Fibroblast of the aortic adventitia (primary cell): ENCODE results near the gene PTAFR. TPM values are rescaled to one million over a fixed set of nuclear protein-coding genes. Genes with fewer than 3 reads are reported as not detected.

Source experiments
- DNase-seq: peaks from one replicate; pipeline ENCODE4 v3.0.0-alpha.2; 2010; ENCODE audit warnings: low read depth
- H3K4me3 ChIP-seq: 2 replicates; pipeline ENCODE4 v1.5.1; 2011; ENCODE audit warnings: low read depth, mild to moderate bottlenecking, control low read depth, low read length, moderate library complexity
- CTCF ChIP-seq: IDR thresholded peaks from 2 replicates; pipeline ENCODE4 v1.5.1; 2011; ENCODE audit warnings: mild to moderate bottlenecking, low read length, control low read depth, inconsistent platforms; ENCODE audit not compliant: insufficient read depth
- total RNA-seq: library from RNA; depleted of rRNA; stranded (reverse); fragments of >200 nt; gene quantifications from 2 replicates; pipeline ENCODE4 v1.2.3, GENCODE V29; 2012; ENCODE audit warnings: low replicate concordance

The PTAFR gene
- total RNA-seq, 1 donor, result under 0.01 TPM

- DNase-seq, result no peak
- TF ChIP-seq CTCF, result no peak
- no peak overlapping the region for H3K4me3 ChIP-seq
Measured at GRCh38 chr1:28199328-28200233, 23.1 kb upstream of the PTAFR start.

GRCh38 chr1:28197682-28198415, 21.4 kb upstream of the PTAFR start:
- H3K4me3 ChIP-seq, result no peak overlapping the region
- no peak for DNase-seq
- TF ChIP-seq CTCF, result no peak

- TF ChIP-seq CTCF, result no peak
- no peak overlapping the region for H3K4me3 ChIP-seq
- no peak for DNase-seq
Measured at GRCh38 chr1:28196330-28196729, 19.8 kb upstream of the PTAFR start.

GRCh38 chr1:28195780-28196179, 19.3 kb upstream of the PTAFR start:
- no peak for DNase-seq
- no peak for TF ChIP-seq CTCF
- H3K4me3 ChIP-seq, result no peak overlapping the region

GRCh38 chr1:28194326-28195035, 18.0 kb upstream of the PTAFR start:
- no peak overlapping the region for H3K4me3 ChIP-seq
- TF ChIP-seq CTCF, result no peak
- DNase-seq, result no peak

GRCh38 chr1:28193701-28194161, 17.2 kb upstream of the PTAFR start:
- no peak for DNase-seq
- H3K4me3 ChIP-seq, result no peak overlapping the region
- TF ChIP-seq CTCF, result no peak
